Neutrophil (primary cell): ENCODE results near the gene BPIFA1.

Experiments
- H3K27ac ChIP-seq: fragments of 200-600 bp; sonication (generic); 2 replicates; pipeline ENCODE4 v1.5.1; 2016; ENCODE audit warnings: mild to moderate bottlenecking, moderate library complexity
- H3K27me3 ChIP-seq: fragments of 200-600 bp; sonication (generic); 2 replicates; pipeline ENCODE4 v1.6.0; 2016; ENCODE audit warnings: mild to moderate bottlenecking
- H3K36me3 ChIP-seq: fragments of 200-600 bp; sonication (generic); 2 replicates; pipeline ENCODE4 v1.5.1; 2017
- H3K4me1 ChIP-seq, 2 experiments: fragments of 200-600 bp in 1 of 2; sonication (generic) in 1 of 2; 1 replicate in 1 of 2; 2 replicates in 1 of 2; pipeline versions ENCODE4 v1.5.1 to v1.6.1; 2013 to 2016; ENCODE audit warnings: low read depth in 1 of 2, low read length in 1 of 2, mild to moderate bottlenecking in 1 of 2, moderate library complexity in 1 of 2; ENCODE audit not compliant: control insufficient read depth in 1 of 2, insufficient read depth in 1 of 2
- H3K4me3 ChIP-seq, 2 experiments: fragments of 200-600 bp in 1 of 2; sonication (generic) in 1 of 2; 1 replicate in 1 of 2; 2 replicates in 1 of 2; pipeline ENCODE4 v1.5.1; 2013 to 2016; ENCODE audit warnings: low read depth in 1 of 2, low read length in 1 of 2, mild to moderate bottlenecking in 1 of 2, moderate library complexity in 1 of 2
- H3K9me3 ChIP-seq: fragments of 200-600 bp; sonication (generic); 2 replicates; pipeline ENCODE4 v1.5.1; 2016
- CTCF ChIP-seq: fragments of 200-600 bp; sonication (generic); IDR thresholded peaks from 2 replicates; pipeline ENCODE4 v1.5.1; 2016; ENCODE audit warnings: antibody characterized with exemption

The BPIFA1 gene

GRCh38 chr20:33232486-33233072 lies 3.2 kb upstream of the BPIFA1 start:
- Histone ChIP-seq H3K9me3 (no peaks in the 10 kb centered on the region), H3K36me3 (no peaks in the 10 kb centered on the region), H3K27ac (no peak overlapping the region), H3K4me1 (peaks cover 30 to 42% of the 10 kb centered on the region in 2 experiments), H3K4me3 (no peak overlapping the region), H3K27me3 (no peaks in the 10 kb centered on the region)
- TF ChIP-seq CTCF, result no peak

- TF ChIP-seq CTCF, result no peak
- Histone ChIP-seq H3K9me3 (no peaks in the 10 kb centered on the region), H3K27me3 (no peaks in the 10 kb centered on the region), H3K4me1 (peaks cover 30 to 42% of the 10 kb centered on the region in 2 experiments), H3K27ac (no peak overlapping the region), H3K4me3 (no peak overlapping the region), H3K36me3 (no peaks in the 10 kb centered on the region)
These were observed 2.5 kb upstream of the BPIFA1 start for GRCh38 chr20:33233129-33233774.

DNA sequence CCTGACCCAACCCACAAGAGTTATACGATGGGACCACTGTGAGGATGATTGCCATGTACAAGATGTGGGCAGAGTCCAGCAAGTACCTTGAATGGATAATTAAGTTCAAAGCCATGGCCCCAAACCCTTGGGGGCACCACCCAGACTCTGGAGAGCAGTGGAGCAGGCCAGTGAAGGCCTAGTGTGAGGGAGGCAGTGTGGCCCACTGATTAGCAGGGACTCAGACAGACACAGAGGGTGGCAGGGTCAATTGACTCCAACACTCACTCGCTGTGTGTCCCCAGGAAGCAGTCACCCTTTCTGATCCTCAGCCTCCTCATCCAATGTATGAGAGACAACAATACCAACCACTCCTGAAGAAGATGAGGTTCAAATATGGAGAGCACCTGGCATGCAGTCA lies 1.7 kb upstream of the BPIFA1 start:
- Histone ChIP-seq H3K27ac (no peak overlapping the region), H3K4me3 (no peak overlapping the region), H3K9me3 (no peaks in the 10 kb centered on the region), H3K27me3 (no peaks in the 10 kb centered on the region), H3K4me1 (peaks cover 27 to 40% of the 10 kb centered on the region in 2 experiments), H3K36me3 (no peaks in the 10 kb centered on the region)
- no peak for TF ChIP-seq CTCF

DNA sequence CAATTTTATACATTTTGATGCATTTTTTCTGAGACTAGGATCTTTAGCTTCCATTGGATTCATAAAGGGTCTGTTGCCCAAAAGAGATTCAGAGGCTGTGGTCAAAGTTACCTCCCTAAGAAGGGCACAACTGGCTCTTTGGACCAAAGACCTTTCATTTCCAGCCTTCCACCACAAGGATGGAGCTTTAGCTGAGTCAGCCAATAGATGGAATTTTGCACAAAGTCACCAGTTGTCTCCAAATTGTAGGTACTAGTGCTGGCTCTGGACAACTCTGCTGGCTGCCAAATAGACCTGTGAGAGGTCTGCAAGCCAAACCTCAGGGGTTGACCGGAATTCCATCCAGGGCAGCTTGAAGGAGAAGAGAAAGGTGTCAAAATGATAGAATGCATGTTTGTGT lies 555 bp downstream of the BPIFA1 start:
- Histone ChIP-seq H3K36me3 (no peaks in the 10 kb centered on the region), H3K4me1 (peaks cover 9 to 21% of the 10 kb centered on the region in 2 experiments), H3K27ac (no peak overlapping the region), H3K9me3 (no peaks in the 10 kb centered on the region), H3K27me3 (no peaks in the 10 kb centered on the region), H3K4me3 (no peak overlapping the region)
- TF ChIP-seq CTCF, result no peak

DNA sequence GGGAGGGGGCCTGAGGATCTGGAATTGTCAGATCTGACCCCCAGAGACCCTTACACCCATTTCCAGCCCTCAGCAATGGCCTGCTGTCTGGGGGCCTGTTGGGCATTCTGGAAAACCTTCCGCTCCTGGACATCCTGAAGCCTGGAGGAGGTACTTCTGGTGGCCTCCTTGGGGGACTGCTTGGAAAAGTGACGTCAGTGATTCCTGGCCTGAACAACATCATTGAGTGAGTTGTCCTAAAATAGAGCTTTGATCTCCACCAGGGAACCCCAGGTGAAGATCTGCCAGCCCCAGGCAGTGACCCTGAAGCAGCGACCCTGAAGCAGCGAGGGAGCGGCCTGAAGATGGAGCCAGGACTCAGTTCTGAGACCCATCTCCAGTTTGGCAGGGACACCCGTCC lies 2.2 kb downstream of the BPIFA1 start:
- Histone ChIP-seq H3K4me1 (peaks cover 9 to 16% of the 10 kb centered on the region in 2 experiments), H3K27me3 (no peaks in the 10 kb centered on the region), H3K4me3 (no peak overlapping the region), H3K36me3 (no peaks in the 10 kb centered on the region), H3K9me3 (no peaks in the 10 kb centered on the region), H3K27ac (no peak overlapping the region)
- no peak for TF ChIP-seq CTCF
